ENCODE results near the gene TFDP2.

Gene TFDP2

DNA sequence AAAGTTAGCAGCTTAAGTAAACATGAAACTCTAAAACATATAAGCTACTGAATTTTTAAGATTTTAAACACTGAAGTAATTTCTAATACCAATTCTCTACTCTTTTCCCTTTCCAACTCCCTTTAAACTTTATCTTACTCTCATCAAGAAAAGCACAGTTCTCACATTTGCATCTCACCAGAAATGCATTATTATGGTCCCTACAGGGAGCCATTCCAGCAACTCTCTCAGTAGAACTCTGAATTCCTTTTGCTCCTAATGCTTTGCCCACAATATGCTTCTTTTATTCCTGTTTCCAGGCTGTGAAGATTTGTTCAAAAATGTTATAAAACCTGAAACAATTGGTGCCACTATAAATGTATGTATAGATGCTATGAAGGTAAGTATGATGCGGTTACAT lies 83.4 kb downstream of the TFDP2 start:
- DNase-seq, result no peak

DNA sequence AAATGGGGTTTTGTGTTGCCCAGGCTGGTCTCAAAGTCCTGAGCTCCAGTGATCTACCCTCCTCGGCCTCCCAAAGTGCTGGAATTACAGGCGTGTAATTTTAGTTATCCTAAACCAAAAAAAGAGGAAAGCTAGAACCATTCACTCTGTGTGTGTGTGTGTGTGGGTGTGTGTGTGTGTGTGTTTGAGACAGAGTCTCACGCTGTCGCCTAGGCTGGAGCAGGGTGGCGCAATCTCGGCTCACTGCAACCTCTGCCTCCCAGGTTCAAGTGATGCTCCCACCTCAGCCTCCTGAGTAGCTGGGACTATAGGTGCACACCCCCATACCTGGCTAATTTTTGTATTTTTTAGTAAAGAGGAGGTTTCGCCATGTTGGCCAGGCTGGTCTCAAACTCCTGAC lies 84.0 kb downstream of the TFDP2 start:
- DNase-seq, result no peak

DNA sequence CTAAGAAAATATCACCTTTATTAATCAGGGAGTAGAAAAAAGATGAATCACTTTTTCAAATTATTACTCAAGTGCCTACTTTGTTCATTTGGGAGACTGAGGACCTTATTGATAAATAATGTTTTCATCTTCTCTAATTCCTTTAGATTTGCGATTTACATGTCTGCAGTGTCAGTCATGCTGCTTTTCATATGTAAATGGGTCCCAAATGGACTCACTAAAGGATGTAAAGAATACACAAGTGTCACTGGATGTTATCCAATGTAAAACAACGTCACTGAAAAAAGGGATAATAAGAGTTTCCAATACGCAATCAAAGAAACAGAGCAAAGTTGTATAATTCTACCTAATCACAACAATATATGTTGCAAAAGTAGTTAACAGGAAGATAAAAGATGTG lies 84.9 kb downstream of the TFDP2 start:
- DNase-seq, result no peak

DNA sequence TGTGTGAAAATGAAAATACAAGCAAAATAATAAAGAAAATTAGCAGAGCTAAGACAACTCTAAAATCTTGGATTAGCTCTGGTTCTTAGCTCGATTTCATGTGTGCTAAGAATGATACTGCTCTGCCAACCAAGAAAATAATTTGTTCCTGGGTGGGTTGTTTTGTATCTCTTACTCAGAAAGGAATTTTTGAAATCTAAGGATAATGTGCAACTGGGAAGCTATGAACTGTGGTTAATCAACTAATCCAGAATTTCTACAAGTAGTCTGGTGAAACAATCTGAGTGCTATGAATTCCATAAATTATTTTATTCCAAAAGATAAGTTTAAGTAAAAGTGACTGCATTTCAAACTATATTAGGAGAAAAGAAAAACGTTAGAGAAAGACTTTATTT lies 92.0 kb downstream of the TFDP2 start:
- no peak for DNase-seq

DNA sequence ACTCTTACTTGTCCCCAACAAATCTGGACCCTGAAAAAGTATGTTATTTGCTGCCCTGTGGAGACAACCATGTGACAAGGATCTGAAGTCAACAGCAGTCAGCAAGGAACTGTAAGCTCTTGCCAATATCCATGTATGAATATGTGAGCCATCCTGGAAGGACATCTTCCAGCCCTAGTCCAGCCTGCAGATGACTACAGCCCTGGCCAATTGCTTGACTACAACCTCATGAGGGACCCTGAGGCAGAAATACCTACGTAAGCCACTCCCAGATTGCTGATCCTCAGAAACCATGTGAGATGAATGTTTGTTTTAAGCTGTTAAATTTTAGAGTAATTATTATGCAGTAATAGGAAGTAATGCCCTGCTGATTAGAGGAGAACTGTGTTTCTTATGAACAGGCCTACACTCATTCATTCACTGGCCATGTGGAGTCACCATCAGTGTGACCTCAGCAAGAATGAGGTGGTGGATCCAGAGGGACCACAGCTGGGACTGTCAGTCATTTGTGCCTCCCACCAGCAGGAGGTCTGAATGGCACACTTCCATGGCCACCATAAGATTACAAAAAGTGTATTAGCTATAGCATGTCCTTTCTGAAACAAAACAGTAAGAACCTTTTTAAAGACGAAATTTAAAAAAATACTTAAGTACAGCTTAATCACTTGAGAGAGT lies 92.6 kb downstream of the TFDP2 start:
- no peak for DNase-seq

DNA sequence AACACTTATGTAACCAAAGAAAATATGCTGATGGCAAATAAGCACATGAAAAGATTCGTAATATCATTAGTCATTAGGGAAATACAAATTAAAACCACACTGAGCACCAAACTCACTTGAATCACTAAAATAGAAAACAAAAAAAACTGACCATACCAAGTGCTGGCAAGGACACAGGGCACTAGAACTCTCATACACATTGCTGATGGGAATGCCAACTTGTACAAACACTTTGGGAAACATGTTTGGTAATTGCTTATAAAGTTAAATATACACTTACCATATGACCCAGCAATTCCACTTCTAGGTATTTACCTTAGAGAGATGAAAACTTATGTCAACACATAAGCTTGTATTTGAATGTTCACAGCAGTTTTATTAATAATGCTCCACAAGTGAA lies 95.5 kb downstream of the TFDP2 start:
- no peak for DNase-seq

DNA sequence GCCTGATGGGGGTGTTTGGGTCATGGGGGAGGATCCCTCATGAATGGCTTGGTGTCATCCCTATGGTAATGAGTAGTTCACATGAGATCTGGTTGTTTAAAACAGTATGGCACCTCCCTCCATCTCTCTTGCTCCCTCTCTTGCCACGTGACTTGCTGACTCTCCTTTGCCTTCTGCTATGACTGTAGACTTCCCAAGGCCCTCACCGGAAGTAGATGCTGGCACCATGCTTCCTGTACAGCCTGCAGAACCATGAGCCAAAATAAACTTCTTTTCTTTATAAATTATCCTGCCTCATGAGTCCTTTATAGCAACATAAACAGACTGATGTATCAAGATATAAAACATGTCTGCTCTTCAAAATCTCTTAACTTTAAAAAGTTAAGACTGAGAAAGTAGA lies 96.1 kb downstream of the TFDP2 start:
- no peak for DNase-seq

DNA sequence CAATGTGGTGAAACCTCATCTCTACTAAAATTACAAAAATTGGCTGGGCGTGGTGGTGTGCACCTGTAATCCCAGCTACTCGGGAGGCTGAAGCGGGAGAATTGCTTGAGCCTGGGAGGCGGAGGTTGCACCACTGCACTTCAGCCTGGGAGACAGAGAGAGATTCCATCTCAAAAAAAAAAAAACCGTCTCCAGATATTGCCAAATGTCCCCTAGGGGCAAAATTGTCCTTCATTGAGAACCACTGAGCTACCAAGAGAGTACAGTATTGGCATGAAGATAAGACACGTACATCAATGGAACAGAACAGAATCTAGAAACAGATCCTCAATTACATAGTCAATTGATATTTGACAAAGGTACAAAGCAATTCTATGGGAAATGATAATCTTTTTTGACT lies 98.0 kb downstream of the TFDP2 start:
- no peak for DNase-seq

DNA sequence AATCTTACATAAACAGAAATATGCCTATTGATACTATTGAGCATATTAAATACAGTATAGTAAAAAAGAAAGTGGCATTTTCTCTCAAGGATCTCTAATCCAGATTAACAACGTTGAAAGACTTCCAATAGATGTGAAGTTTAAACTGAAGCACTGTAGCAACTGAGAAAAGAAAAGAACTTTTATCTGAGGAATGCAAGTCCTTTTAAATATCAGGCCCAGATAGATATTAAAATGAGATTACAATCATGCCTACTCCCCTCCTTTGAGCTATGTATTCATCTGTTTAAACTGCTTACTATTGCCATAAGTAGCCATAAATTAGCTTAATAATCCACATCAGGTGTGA lies 102.3 kb downstream of the TFDP2 start:
- DNase-seq, result no peak

DNA sequence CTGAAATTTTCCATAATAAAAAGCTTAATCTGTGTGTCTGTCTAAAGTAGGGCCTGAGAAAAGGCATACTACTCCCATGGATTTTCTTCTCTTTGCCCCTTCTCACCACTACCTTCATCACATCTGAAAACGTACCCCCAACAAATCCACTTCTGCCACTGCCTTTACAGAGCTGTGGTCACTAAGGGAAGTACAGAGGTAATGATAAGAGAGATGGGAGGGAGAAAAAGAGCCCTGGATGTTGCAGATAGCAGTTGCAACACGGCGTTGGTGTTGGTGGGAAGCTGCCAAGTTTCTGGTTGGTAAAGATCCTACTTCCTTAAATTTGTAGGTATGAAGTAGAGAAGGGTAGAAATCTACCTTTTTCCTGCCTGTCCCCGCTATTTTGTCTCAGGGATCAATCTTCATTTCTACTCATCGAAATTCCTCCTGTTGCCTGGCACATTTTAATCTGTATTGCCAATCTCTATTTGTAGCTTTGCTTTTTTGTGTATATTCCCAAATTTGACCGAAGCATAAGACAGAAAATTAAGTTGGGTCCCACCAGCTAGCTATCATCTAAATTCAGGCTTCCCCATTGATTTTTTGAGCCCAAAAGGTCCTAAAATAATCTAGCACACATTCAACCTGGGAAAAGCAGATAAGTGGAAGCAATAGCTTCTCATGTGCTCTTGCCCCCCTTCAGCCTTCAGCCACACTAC lies 102.9 kb downstream of the TFDP2 start:
- DNase-seq, result no peak

DNA sequence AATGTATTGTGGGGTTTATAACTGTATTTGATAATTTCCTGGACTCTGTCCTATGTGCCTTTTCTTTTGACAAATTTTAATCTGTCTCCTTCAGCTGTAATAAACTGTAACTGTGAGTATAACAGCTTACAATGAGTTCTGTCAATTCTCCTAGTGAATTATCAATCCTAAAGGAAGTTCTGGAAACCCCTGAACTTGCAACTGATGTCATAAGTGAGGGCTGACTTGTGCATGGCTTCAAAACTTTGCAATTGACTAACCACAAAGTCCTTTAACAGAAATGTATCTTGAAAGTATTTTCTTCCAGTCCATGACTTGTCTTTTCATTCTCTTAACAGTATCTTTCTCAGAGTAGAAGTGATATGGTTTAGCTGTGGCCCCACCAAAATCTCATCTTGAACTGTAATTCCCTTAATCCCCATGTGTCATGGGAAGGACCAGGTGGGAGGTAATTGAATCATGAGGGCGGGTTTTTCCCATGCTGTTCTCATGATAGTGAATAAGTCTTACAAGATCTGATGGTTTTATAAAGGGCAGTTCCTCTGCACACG lies 108.3 kb downstream of the TFDP2 start:
- no peak for DNase-seq

DNA sequence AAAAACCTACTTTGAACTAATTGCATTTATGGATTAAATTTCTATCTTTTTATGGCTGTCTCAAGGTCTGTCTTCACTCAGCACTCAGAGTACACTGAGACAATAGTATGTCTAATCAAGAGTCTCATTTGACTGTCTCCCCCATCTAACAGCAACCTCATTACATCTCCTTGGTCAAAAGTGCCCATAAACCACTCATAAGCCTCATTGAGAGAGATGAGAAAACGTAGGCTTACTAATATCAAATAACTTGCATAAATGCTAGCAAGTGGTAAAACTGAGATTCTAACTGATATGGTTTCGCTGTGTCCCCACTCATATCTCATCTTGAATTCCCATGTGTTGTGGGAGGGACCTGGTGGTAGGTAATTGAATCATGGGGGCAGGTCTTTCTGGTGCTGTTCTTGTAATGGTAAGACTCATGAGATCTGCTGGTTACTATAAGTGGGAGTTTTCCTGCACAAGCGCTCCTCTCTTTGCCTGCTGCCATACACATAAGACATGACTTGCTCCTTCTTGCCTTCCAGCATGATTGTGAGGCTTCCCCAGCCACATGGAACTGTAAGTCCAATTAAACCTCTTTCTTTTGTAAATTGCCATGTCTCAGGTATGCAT lies 113.9 kb downstream of the TFDP2 start:
- no peak for DNase-seq

DNA sequence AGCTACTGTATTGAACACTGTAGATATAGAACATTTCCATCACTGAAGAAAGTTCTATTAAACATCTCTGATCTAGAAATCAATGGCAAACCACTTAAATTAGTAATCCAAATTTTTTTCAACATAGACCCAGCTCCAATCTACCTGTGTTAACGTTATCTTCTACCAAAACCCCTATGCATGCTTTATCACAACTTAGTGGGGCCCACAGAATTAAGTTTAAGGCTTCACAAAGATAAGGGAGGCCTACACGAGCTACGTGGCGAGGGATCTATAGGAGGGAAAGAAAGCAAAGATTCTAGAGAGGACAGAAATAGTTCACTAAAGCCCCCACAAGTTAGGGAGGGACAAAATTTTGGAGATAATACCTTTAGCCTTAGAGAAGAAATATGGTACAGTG lies 116.1 kb downstream of the TFDP2 start:
- no peak for DNase-seq

DNA sequence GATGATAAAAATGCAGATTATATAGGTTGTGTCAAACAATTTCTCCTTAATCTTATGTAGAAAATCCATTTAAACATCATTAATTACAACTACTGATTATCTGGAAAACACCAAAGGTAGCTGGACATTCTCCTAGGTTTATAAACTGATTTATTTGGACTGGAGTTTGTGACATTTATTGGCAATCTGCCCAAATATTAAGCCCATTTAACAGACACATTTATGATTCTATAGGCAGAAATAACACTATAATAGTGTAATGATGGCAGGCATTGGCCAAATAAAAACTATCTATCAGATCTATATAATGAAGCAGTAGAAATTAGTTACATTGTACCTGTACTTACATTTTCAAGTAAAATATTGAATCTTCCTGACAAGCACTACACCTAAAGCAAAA lies 117.8 kb downstream of the TFDP2 start:
- DNase-seq, result no peak

DNA sequence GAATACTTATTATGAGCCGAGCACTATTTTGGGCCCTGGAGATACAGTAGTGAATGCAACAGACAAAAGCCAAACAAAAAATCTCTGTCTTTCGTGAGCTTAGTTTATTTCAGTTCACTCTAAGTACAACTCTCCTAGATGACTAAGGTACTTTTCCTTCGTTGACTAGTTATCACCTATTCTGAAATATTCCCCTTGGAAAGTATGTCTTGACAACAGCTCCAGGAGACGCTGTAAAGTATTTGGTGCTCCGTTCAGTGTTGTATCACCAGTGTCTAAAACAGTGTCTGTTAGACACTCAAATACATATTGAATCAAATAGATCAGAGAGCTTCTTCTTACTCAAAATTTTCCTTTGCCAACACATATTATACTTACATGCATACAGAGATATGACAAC lies 119.6 kb downstream of the TFDP2 start:
- DNase-seq, result no peak

DNA sequence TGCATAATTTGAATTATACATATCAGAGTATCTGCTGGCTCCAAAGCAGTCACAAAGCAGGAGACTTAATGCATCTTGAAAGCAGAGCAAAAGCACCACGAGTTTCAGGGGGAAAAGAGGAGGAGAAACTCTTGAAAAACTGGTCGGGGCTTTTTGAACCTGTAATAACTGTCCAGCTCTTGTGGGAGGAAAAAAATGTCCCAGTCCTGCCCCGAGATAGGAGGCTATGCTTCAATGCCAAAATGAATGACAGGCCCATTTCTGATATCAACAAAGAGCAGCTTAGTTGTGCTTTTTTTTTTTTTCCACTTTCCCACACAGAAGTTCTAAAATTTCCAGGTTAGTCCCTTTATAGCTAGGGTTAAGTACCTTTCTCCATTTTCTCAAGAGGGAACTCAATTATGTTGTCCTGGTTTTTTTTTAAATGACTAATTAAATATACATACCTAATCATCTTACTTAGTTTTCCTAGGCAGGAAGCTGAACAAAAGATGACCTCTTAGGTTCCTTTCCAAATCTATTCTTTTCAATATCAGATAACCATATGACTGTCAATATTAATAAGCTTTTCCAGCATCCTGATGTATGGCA lies 120.2 kb downstream of the TFDP2 start:
- DNase-seq, result no peak

DNA sequence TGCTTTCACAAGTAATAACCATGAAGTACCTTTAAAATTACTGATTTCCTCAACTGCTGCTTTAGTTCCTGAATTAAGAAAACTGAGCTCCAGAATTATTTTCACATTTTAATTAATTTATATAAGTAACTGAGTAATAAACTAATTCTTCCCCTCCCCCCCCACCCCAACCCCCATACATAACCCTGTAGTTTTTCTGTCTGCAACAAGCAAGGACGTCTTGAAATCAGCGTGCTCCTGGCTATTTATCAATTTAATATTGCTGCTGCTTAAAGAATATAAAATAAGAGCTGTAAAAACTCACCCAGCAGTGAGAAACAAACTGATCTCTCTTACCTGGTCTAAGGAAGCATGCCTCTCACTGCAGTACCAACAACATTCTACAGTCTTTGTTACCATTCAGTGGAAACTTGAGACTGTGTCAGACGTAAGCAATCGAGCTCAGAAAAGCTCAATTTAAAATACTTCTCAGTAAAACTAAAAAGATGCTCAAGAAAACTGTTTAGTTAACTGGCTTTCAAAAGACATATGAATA lies 121.0 kb downstream of the TFDP2 start:
- no peak for DNase-seq

DNA sequence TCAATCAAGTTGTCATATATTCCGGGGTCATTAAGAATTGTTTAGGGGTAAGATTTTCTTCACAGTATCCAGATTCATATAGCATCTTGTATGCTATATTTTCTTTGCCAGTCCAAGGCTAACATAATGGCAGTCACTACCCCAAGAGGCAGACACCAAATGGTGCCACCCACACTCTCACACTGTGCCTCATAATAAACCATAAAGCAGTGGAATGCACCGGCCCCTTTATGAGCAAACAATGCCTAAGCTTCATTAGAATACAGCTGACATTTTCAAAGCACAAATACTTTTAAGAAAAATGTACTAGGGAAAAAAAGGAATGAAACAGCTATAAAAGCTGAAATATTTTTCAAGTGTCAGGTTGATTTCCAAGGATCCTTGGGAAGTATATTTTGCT lies 121.6 kb downstream of the TFDP2 start:
- no peak for DNase-seq

DNA sequence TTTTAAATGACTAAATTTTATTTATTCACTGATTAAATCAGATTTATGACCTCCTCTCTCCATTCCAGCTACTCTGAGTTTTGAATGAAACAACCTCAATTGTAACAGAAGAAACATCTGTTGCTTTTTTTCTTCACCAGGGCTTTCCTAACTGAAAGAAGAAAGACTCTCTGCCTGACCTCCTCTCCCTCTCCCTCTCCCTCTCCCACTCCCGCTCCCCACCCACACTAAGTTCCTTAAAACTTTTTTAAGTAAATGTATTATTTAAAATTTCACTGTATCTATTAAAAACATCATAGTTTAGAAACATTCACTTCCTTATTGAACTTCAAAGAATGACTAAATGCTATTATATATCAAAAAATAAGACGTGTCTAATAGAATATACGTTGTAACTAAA lies 122.0 kb downstream of the TFDP2 start:
- DNase-seq, result no peak

DNA sequence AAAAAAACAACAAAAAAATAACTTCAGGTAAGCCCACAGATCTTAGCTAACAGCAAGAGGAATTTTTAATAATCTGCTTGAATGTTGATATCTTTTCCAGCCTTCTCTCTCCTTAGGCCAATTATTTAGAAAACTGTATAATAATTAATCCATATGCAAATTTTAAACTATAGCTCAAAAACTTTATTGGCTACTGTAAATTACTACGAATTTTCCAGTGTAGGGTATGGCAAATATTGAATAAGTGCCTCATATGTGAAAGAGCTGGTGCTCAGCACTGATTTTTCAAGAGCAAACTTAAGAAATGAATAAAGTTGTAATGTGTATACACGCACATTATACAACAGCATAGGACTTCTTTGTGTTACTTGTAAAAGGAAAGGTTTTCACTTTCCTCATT lies 123.0 kb downstream of the TFDP2 start:
- DNase-seq, result no peak

DNA sequence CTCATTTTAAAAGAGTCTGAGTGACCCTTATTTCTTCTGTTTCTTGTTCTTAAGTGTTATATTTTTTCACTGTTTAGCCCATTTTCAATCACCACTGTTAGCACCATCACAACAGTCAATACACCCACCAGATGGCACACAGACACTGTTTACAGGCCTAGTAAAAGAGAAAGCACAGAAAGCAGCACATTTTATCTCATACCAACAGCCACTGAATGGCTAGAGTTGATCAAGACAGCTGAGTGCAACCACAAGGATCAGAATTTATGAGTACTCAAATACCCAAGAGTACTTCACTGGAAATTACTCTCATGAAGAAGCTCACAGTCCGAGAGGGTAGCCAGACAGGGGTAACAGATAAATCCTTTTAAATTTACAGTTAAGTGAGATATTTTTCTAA lies 127.0 kb downstream of the TFDP2 start:
- no peak for DNase-seq

DNA sequence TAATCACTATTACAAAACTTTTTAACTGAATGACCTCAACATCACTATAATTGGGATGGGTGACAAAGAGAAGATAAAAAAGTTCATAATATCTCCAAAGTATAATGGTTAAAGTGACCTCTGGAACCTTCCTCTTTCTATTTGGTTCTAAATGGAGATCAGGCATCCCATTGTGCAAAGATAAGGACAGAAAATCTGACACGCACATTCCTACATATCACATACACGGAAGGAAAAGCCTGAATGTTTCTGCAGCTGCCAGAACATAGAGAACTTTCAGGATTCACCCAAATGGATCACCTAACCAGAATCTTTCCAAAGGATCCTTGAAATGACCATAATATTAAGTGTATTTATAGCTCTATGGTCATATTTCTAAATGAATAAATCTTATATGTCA lies 128.2 kb downstream of the TFDP2 start:
- no peak for DNase-seq

DNA sequence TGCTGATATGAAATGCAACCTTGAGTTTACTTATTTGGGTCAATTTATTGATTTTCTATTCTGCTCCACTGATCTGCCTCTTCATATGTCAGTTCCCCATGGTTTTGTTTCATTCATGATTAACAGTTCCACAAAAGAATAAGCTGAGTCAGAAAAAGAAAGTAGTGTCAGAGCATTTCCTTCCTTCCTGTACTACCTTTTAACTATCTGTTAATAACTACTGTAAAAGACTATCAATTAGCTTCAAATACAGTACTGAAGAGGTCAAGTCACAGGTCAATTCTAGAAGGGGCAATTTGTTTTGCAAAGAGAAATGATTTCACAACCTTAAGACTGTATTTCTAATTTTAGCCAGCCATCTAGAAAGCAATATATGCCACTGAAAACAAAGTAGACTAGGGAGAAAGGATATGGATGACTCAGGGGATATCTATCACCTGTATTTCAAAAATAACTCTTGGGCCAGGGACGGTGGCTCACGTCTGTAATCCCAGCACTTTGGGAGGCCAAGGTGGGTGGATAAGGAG lies 129.5 kb downstream of the TFDP2 start:
- DNase-seq, result no peak

DNA sequence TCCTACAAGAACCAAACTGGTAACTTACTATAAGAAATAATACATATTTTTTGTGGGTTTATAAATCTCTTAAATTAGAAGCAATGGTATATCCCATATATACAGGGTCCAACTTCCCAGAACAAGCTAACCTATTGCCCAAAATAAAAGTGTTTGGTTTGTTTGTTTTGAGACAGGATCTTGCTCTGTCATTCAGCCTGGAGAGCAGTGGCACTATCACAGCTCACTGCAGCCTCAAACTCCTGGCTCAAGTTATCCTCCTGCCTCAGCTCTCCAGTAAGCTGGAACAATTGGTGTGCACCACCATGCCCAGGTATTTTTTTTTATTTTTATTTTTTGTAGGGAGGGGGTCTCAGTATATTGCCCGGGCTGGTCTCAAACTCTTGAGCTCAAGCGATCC lies 135.4 kb downstream of the TFDP2 start:
- no peak for DNase-seq
